Fibroblast of upper back skin (primary cell): ENCODE data around the gene SLIT1.
"Not testable (repeated sequence)": the region's sequence is repeated elsewhere in the genome, so short reads cannot be mapped to it uniquely, and the experiment has no call there.

Experiments used
- DNase-seq: peaks from one replicate; pipeline ENCODE4 v3.0.0-alpha.2; 2013

The SLIT1 gene

DNA sequence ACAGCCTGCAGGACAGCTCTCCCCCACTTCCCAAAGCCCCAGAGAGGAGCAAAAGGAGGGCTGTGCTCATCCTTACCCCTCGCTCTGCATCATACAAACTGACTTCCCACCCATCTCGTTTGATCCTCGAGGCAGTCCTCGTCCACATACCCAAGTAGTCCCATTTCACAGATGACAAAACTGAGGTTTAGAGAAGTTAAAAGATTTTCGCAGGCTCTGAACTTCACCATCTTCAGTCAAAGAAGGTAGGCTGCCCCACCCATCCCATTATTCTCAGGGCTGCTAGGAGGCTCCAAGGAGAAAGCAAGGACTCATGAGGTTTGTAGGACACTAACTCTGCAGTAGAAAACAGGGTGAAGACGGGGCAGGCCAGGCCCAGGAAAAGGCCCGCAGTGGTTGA, 147.1 kb downstream of the SLIT1 start:
- DNase-seq, result no peak

GRCh38 chr10:97037365-97038361, 148.1 kb downstream of the SLIT1 start:
- DNase-seq, result peak; percentile 78

- DNase-seq, result no peak
These were observed 150.6 kb downstream of the SLIT1 start for GRCh38 chr10:97034958-97035769.

DNA sequence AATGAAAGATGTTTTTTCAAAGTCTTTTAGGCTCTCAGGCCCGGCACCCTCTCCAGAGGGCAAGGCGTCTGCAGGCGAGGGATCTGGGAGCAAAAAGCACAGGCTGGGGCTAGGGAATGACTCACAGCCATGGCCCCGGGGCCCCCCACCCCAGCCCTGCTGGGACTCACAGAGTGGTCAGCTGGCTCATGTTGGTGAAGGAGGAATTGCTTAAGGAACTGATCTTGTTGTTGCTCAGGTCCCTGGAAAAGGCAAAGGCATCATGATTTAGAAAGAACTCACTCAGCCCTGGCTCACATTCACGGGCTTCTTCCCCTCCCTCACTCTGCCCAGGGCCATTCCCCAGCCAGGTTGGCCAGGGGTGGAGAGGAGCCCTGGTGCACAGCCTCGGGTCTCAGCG, 151.5 kb downstream of the SLIT1 start:
- DNase-seq, result no peak

- DNase-seq, result not testable (repeated sequence)
These were observed 151.9 kb downstream of the SLIT1 start for GRCh38 chr10:97033841-97034240.

- no peak for DNase-seq
These were observed 153.1 kb downstream of the SLIT1 start for GRCh38 chr10:97032624-97033023.

- no peak for DNase-seq
These were observed 154.3 kb downstream of the SLIT1 start for GRCh38 chr10:97031459-97031858.

- no peak for DNase-seq
These were observed 154.9 kb downstream of the SLIT1 start for GRCh38 chr10:97030894-97031293.

DNA sequence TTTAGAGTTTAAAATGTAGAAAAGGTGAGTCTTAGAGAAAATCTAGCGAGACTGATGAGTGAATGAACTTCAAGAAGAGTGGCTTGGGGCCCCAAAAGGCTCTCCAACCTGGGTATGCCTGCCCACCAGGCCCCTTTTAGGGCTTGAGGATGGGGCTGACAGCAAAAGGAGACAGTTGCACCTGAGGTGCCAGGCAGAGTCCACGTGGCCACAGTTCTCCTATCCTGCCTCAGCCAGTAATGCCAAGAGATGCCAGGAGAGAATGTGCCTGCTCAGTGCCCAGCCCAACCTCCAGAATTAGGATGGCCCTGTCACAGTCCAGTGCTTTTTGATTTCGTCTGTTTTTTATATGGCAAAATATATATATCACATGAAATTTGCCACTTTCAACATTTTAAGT, 156.5 kb downstream of the SLIT1 start:
- no peak for DNase-seq

GRCh38 chr10:97028832-97029178, 157.0 kb downstream of the SLIT1 start:
- DNase-seq, result no peak

- peak; percentile 42 for DNase-seq
These were observed 157.5 kb downstream of the SLIT1 start for GRCh38 chr10:97028126-97028831.

GRCh38 chr10:97025613-97026242, 160.0 kb downstream of the SLIT1 start:
- peak; percentile 32 for DNase-seq

DNA sequence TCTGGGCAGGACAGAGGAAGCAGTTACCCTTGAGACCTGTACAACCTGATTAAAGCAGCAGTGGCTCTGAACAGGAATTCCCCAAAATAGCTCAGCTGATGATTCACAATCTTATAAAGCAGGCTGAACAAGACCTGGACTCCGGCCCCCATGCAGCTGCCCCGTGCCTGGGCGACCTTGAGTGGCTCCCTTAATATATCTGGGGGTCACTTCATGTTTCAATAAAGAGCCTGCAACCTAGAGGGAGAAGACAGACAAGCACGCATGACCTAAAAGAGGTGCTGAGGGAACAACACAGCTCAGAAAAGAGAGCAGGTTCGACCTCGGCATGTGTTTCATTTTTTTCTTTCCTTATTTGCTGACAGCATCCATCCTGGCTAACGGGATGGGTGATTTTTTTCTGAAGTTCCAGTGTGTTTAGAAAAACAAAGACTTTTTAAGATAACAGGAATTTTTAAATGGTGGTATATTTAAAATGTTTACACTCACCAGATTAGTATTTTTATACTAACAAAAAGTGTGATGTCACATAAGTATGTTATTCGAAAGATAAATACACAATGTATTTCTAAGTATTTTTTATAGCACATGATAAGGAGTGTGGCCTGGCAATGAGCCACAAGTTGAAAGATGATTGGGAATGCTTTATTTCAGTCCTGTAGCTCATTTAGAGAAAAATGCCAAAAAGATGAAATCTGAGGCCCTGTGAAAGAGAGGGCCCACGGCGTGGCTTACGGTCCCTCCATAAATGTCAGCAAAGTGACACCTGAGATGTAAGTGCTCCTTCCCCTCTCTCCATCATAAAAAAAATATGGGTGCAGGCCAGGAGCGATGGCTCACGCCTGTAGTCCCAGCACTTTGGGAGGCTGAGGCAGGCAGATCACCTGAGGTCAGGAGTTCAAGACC, 161.3 kb downstream of the SLIT1 start:
- peak; percentile 51 for DNase-seq

DNA sequence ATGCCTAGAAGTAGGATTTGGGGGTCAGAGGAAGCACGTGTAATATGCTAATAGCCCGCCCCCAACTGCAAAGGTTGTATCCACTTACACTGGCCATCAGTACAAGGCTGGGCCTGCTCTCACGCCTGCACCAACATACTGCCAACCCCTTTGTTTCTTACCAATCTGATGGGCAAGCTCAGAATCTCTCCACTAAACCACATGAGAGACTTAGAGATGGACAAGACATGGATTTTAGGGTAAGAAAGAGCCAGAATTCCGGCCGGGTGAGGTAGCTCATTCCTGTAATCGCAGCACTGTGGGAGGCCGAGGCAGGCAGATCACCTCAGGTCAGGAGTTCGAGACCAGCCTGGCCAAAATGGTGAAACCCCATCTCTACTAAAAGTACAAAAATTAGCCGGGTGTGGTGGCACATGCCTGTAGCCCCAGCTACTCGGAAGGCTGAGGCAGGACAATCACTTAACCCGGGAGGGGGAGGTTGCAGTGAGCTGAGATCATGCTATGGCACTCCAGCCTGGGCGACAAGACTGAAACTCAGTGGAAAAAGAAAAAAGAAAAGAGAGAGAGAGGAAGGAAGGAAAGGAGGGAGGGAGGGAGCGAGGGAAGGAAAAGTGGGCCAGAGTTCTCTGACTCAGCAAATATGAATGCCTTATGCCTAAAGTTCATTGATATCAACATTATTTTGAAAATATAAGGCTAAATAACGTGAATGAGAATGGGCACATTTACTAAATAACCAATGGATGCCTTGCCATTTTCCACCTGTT, 162.2 kb downstream of the SLIT1 start:
- no peak for DNase-seq

DNA sequence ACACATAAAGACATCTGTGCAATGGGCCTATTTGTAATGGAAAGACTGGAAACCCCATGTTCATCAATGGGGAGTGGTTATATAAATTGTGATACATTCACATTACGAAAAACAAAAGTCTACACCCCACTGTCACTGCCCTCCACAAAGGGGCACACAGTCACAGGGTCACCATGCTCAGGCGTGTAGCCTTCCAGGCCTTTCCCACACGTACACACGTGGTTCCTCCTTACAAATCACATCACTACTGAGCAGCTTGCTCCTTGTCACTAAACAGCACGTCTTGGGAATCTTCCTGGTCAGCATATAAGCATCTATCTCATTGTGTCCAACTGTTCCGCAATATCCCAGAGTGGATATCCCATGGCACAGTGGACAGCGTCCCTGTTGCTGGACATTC, 163.1 kb downstream of the SLIT1 start:
- DNase-seq, result no peak

- no peak for DNase-seq
These were observed 165.0 kb downstream of the SLIT1 start for GRCh38 chr10:97020452-97021400.

DNA sequence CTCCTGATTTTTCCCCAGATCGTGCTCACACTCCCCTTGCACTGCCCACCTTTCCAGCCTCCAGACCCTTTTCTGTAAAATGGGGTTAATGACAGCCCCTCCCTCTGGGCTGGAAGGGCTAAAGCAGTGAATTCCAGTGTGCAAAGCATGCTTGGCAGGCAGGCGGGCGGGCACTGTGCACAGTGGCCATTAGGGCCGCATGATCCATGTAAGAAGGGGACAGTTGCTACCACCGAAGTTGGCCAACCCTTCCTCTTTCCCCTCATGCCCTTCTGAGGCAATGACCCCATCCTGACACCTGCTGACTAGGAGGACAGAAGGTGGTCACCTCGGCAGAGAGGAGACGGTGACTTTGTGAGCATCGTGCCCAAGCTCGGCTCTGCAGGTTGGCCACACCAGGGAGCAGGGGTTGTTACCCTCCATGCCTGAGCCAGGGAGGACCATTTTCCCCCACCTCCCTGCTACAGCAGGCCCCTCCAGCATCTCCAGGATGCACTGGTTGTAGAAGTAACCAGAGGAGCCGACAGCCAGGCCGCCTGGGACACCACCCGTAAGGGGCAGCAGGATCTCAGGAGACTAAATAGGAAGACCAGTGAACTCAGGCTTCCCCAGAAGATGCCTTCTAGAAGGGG, 166.4 kb downstream of the SLIT1 start:
- no peak for DNase-seq

DNA sequence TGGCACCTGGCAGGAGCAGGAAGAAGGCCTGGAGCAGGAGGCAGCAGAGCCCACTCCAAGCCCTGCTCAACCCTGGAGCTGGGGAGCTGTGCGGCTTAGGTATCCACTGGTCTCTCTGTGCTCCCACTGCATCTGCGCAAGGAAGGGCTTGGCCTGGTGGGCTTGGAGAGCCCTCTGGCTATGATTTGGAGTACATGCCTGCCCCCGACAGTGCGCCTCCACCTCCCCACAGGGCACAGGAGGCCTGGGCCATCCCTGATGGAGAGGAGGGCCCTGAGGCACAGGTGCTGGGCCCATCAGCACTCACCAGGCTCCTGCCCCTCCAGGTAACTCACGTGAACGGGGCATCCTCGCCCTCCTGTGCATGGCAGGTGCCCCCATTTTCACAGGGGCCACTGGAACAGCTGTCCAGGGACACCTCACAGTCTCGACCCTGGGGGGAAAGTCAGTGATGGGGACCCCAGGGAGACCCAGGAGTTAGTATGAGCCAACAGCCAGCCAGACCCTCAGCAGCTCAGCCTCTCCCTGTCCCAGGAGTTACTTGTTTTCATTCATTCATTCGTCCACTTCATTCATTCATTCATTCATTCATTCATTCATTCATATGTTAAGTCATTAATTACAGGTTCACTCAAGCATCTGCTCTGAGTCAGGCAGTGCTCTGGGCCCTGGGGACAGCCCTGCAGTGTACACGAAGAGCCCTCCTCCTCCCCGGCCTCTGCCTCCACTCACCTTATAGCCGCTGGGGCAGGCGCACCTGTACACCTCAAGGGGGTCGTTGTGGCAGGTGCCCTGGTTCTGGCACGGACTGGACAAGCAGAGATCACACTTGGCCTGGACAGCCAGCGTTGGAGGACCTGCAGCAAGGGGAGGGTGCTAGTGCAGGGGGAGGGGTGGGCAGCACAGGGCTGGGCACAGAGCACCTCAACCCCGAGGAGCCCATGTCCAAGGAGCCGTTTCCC, 167.2 kb downstream of the SLIT1 start:
- DNase-seq, result no peak
